Activated CD4-positive, alpha-beta T cell treated with anti-CD3 and anti-CD28 coated beads for 24 hours (primary cell): ENCODE measurements around the gene NKAIN4.

Experiments used
- DNase-seq, 2 donors: peaks; one replicate each; pipeline ENCODE4 v3.0.0-alpha.2; 2020; ENCODE audit warnings: low read depth in 2 of 2

Gene NKAIN4

DNA sequence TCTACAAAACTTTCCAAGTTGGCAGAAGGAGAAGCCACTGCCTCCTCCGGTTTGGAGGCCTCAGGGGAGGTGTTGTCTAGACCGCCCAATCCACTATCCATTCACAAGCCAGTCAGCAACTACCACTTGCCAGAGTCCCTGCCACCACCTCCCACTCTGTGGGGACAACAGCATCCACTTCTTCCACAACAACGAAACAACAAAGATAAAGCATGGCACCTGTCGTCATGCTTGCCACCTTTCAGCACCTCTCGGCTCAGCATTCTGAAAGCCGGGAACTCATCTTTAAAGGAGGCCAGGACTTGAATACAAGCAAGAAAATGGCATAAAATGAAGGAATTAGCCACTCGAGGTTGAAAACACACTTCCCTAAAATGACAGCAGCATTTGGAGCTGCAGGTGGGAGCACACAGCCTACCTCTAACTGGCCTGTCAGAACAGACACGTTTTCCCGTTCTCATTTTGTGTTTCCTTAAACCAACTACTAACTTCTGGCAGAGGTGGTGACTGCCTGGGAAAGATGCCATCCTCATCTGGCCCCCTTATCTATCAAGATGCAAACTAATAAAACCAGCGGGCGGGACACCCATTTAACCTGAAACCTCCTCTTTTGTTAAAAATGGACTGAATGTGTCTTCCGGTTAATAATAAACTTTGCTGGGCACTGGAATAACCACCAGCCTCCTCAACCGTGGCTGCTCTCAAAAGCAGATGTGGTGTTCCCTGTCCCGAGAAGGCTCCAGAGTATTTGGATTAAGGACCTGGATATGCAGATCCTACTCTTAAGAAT, 60.1 kb downstream of the NKAIN4 start:
- no peak for DNase-seq

GRCh38 chr20:63192721-63193120, 61.5 kb downstream of the NKAIN4 start:
- no peak for DNase-seq

DNA sequence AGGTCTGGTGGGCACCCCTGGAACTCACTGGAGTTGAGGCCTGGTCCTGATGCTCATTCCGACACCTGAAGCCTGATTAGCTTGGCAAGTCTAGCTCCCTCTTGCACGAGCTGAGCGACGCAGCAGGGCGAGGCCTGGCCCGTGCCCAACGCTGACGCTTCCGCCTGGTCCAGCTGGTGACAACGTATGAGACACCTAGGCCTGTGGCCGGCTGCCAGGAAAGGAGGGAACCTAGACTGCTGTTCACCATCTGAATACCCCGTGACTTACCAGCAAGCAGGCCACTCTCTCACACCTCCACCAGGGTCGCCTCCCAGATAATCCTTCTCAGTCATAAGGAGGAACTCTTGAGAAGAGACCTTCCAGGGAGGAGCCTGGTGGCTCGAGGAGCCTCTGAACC, 62.9 kb downstream of the NKAIN4 start:
- DNase-seq, result no peak

GRCh38 chr20:63190828-63191227, 63.4 kb downstream of the NKAIN4 start:
- no peak for DNase-seq
